Thyroid gland (tissue), 4 donors: ENCODE results near the gene TTLL10.

Source experiments
- POLR2A ChIP-seq, 2 donors: fragments of 450-650 bp; IDR thresholded peaks; one replicate each; pipeline ENCODE4 v1.6.1; 2017; ENCODE audit warnings: antibody characterized with exemption in 2 of 2, mild to moderate bottlenecking in 2 of 2, moderate library complexity in 1 of 2
- TF ChIP-seq, protein P1 (sequence below), 6 experiments: fragments of 200-600 bp in 3 of 6; fragments of 450-650 bp in 3 of 6; sonication (generic) in 3 of 6; IDR thresholded peaks; one replicate each; pipeline ENCODE4 v1.5.1; 2016 to 2019; ENCODE audit warnings: antibody characterized with exemption in 6 of 6, mild to moderate bottlenecking in 2 of 6, inconsistent platforms in 1 of 6, moderate library complexity in 1 of 6

DNA sequence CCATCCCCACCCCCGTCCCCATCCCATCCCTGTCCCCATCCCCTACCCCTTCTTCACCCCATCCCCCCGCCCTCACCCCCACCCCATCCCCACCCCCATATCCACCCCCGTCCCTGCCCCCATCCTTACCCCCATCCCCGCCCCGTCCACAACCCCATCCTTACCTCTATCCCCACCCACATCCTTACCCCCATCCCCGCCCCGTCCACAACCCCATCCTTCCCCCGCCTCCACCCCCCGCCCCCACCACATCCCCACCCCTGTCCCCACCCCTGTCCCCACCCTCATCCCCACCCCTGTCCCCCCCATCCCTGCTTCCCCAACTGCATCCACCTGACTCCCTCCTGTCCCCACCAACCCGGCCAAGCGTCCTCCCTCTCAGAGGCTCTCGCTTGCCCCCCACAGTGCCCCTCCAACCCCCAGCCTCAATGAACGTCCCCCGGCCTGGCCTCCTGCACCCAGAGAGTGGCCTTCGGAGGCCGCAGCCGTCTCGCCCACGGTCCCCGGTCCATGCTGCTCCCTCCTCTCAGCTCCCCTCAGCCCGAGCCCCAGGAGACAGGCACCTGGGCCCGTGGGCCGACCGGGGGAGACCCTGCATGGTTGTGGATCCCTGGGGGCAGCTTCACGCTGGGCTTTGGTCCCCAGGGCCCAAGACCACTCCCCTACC is 32.3 kb upstream of the TTLL10 start:
- no peak for TF ChIP-seq POLR2A (IDR thresholded peaks at IDR 0.05)
- TF ChIP-seq, protein P1, sequence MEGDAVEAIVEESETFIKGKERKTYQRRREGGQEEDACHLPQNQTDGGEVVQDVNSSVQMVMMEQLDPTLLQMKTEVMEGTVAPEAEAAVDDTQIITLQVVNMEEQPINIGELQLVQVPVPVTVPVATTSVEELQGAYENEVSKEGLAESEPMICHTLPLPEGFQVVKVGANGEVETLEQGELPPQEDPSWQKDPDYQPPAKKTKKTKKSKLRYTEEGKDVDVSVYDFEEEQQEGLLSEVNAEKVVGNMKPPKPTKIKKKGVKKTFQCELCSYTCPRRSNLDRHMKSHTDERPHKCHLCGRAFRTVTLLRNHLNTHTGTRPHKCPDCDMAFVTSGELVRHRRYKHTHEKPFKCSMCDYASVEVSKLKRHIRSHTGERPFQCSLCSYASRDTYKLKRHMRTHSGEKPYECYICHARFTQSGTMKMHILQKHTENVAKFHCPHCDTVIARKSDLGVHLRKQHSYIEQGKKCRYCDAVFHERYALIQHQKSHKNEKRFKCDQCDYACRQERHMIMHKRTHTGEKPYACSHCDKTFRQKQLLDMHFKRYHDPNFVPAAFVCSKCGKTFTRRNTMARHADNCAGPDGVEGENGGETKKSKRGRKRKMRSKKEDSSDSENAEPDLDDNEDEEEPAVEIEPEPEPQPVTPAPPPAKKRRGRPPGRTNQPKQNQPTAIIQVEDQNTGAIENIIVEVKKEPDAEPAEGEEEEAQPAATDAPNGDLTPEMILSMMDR (IDR thresholded peaks at IDR 0.05) = no peak
